ENCODE measurements around the gene CAMK2A. TPM values are rescaled to one million over a fixed set of nuclear protein-coding genes. Genes with fewer than 3 reads are reported as not detected.

CAMK2A gene
- total RNA-seq, 2 donors from 2014 or later = 0.50 to 1.0 TPM

DNA sequence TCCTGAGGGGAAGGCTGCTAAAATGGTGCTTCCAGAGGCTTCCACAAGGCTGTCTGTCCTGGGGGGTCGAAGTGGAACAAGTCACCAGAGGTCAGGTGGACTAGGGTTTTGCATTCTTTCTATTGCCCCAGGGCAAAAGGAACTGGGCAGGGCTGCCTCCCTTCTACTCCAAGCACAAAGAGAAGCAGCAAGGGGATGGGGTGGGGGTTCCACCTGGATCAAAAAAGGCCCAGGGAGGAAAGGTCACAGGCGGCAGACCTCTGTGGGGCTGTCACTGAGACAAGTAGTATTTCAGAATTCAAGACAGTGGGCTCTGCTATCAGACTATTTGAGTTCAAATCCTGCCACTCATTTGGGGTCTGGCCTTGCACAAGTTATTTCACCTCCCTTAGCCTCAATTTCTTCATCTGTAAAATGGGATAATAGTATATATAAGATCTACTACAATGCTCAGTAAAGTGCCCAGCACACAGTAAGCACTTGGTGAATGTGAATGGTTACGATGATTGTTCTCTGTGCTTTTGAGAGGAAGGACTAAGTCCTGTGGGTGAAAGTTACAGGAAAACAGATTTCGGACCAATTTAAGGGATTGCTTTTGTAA, 15.0 kb upstream of the CAMK2A start:
- TF ChIP-seq, protein P1, sequence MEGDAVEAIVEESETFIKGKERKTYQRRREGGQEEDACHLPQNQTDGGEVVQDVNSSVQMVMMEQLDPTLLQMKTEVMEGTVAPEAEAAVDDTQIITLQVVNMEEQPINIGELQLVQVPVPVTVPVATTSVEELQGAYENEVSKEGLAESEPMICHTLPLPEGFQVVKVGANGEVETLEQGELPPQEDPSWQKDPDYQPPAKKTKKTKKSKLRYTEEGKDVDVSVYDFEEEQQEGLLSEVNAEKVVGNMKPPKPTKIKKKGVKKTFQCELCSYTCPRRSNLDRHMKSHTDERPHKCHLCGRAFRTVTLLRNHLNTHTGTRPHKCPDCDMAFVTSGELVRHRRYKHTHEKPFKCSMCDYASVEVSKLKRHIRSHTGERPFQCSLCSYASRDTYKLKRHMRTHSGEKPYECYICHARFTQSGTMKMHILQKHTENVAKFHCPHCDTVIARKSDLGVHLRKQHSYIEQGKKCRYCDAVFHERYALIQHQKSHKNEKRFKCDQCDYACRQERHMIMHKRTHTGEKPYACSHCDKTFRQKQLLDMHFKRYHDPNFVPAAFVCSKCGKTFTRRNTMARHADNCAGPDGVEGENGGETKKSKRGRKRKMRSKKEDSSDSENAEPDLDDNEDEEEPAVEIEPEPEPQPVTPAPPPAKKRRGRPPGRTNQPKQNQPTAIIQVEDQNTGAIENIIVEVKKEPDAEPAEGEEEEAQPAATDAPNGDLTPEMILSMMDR (IDR thresholded peaks at IDR 0.05) = no peak
- no peak for TF ChIP-seq POLR2A (IDR thresholded peaks at IDR 0.05)
- no peak for TF ChIP-seq POLR2AphosphoS5 (IDR thresholded peaks at IDR 0.05)
- Histone ChIP-seq H3K4me3 (no peak overlapping the region), H3K4me1 (replicated peaks) (peaks cover 6% of the 10 kb centered on the region), H3K36me3 (no peaks in the 10 kb centered on the region), H3K27me3 (replicated peaks; ENCODE audit: insufficient read depth) (no peaks in the 10 kb centered on the region), H3K27ac (no peak overlapping the region), H3K9me3 (no peaks in the 10 kb centered on the region)
- 73% methylated on average over 4 of the region's 4 CpGs for WGBS
- intact Hi-C loops (cut with DNase I) = loop anchor here (5.0 kb wide), 1 partner anchor 48 kb away; no protein-coding TSS in a partner anchor
- DNase-seq (ENCODE audit: low spot score) = no peak

DNA sequence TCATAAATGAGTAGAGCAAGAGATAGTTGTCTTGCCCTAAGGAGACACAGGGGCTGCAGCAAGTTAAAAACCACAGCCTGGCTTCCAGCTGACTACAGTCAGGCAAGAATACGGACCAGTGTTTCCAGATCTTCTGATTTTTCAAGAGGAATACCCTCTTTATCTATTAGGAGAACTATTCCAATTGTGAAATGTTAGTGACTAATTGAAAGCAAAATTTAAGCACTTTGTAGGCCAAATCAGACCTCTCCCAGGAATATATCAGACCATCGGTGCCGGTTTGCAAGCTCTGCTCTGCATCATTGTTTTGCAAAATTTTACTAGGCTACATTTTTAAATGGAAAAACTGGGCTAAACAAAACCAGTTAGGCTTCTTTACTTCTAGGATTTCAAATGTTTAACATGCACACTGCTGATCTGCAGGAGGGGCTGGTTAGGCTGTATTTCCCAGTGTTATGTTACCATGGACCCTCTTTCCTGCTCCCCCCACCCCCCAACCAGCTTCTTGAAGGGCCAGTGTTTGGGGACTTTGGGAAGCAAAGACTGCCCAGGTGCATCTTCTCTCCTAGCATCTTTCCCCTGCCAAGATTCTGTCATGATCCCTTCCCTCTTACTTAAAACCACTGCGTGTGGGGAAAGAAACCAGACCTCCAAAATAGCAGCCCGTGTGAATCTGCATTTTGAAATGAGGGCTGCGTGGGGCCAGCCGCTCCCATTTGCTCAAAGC, 14.2 kb upstream of the CAMK2A start:
- no peak for DNase-seq (ENCODE audit: low spot score)
- no peaks in the 10 kb centered on the region for H3K36me3 ChIP-seq
- intact Hi-C loops (cut with DNase I) = loop anchor here (5.0 kb wide), 1 partner anchor 48 kb away; no protein-coding TSS in a partner anchor
- H3K4me1 ChIP-seq (replicated peaks) = peaks cover 6% of the 10 kb centered on the region
- H3K27me3 ChIP-seq (replicated peaks; ENCODE audit: insufficient read depth) = no peaks in the 10 kb centered on the region
- H3K4me3 ChIP-seq = no peak overlapping the region
- no peak overlapping the region for H3K27ac ChIP-seq
- TF ChIP-seq, protein P1 (IDR thresholded peaks at IDR 0.05) = no peak
- TF ChIP-seq POLR2A (IDR thresholded peaks at IDR 0.05) (no peak), POLR2AphosphoS5 (IDR thresholded peaks at IDR 0.05) (no peak)
- H3K9me3 ChIP-seq = no peaks in the 10 kb centered on the region
- WGBS = 30% methylated on average over 7 of the region's 7 CpGs

DNA sequence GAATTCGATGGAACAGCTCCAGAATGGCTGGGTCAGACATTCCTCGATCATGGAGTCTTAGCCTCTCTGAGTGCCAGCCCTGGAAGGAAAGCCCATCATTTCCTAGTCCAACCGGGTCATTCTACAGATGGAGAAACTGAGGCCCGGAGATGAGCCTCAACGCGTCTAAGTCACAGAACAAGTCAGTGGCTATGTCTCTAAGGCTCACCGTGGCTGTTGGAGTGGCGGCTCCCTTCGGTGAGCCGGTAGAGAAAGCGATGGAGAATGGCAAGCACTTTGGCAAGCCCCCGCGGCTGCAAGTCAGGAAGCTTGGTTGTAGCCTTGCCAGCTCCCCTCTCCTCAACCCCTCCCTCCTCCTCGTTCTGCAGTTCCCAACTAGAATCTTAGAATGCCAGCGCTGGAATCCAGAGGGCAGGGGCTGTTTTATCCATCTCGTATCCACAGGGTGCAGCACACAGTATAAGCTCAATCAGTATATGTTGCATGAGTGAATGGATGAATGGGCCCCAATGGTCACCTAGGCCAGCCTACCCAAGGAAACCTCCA, 13.6 kb upstream of the CAMK2A start:
- TF ChIP-seq POLR2AphosphoS5 (IDR thresholded peaks at IDR 0.05) (no peak), POLR2A (IDR thresholded peaks at IDR 0.05) (no peak)
- TF ChIP-seq, protein P1 (IDR thresholded peaks at IDR 0.05) = no peak
- Histone ChIP-seq H3K4me1 (replicated peaks) (peaks cover 6% of the 10 kb centered on the region), H3K9me3 (no peaks in the 10 kb centered on the region), H3K27ac (peak overlapping the region in 1 of 2 donors; percentile 60), H3K4me3 (no peak overlapping the region), H3K36me3 (no peaks in the 10 kb centered on the region), H3K27me3 (replicated peaks; ENCODE audit: insufficient read depth) (no peaks in the 10 kb centered on the region)
- intact Hi-C loops (cut with DNase I) = loop anchor here (5.0 kb wide), 1 partner anchor 49 kb away; no protein-coding TSS in a partner anchor
- 9% methylated on average over 16 of the region's 16 CpGs for WGBS
- no peak for DNase-seq (ENCODE audit: low spot score)

DNA sequence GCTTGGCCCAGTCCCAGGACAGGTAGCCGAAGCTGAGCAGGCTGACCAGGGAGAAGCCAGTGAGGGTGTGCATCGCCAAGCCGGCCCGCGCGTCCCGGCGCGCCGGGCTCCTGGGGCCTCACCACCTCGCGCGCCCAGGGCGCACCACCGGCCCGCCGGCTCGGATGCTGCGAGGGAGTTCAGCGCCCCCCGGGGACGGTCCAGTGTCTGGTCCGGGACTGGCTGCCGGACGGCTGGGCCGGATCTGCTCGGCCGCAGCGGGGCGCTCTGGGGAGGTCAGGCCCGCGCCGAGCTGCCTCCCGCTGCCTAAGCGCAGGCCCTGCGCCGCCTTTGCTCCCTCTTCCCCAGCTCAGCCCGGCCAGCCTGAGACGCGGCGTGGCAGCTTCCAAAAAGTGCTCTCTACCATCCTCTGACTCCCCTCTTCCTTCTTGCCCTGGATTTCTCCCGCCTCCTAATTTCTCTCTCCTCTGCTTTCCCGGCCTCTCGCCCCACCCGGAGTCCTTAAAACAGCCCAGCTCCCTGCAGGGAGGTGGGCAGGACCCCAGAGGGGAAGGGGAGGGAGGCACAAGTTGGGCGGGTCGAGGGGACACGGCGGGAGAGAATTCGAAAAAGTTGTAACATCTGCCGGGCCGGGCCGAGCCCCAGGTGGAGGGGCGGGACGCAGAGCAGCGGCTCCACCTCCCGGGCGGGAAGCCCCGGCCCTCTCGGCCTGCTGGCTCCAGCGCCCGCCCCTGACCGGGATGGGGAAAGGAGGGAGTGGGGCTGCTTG, 12.9 kb upstream of the CAMK2A start, which contains the start of gene ARSI:
ARSI (minus strand) TSS at position 605 of the 769 bp plus-strand sequence; CDS start at position 73, 532 bp downstream.
- Histone ChIP-seq H3K36me3 (no peaks in the 10 kb centered on the region), H3K27me3 (replicated peaks; ENCODE audit: insufficient read depth) (no peaks in the 10 kb centered on the region), H3K4me3 (peak within 1 kb of the TSS; percentile 17 to 22), H3K4me1 (replicated peaks) (peaks cover 6% of the 10 kb centered on the region), H3K27ac (peak within 1 kb of the TSS in 1 of 2 donors; percentile 60), H3K9me3 (no peaks in the 10 kb centered on the region)
- no peak for DNase-seq (ENCODE audit: low spot score)
- TF ChIP-seq POLR2A (IDR thresholded peaks at IDR 0.05) (no peak), POLR2AphosphoS5 (IDR thresholded peaks at IDR 0.05) (no peak)
- TF ChIP-seq, protein P1 (IDR thresholded peaks at IDR 0.05) = no peak
- 8% methylated on average over 53 of the region's 63 CpGs for WGBS
- intact Hi-C loops (cut with DNase I) = loop anchor here (5.0 kb wide), 1 partner anchor 50 kb away; no protein-coding TSS in a partner anchor
